OCI-LY7 (cell line): ENCODE measurements around the gene THAP12. TPM values are rescaled to one million over a fixed set of nuclear protein-coding genes. Genes with fewer than 3 reads are reported as not detected.

Experiments
- BruUV-seq: library from RNA; stranded (reverse); fragments of 400-500 nt; replicated peaks from 2 replicates; lab custom pipeline; 2021; lab: Mats Ljungman, UMichigan
- CTCF ChIA-PET: fragments of 300-600 bp; sonication (Branson Sonifier 250); formaldehyde crosslinking; loops from one replicate; lab custom pipeline; 2022; ENCODE audit warnings: antibody characterized with exemption; ENCODE audit not compliant: unreplicated experiment; lab: Charles Lee
- POLR2A ChIA-PET: fragments of 300-600 bp; sonication (Branson Sonifier 250); formaldehyde crosslinking; loops from one replicate; lab custom pipeline; 2022; ENCODE audit warnings: antibody characterized with exemption; lab: Charles Lee
- DNase-seq: peaks from one replicate; pipeline ENCODE4 v3.0.0-alpha.2; 2015; ENCODE audit warnings: low spot score
- H2AFZ ChIP-seq: fragments of 200-600 bp; sonication (generic), shearing (Covaris generic); 2 replicates; pipeline ENCODE4 v1.6.1; 2014; ENCODE audit warnings: mild to moderate bottlenecking, antibody characterized with exemption, low read length, moderate library complexity
- H3K27ac ChIP-seq: fragments of 200-600 bp; sonication (generic); 2 replicates; pipeline ENCODE4 v1.5.1; 2014; ENCODE audit warnings: mixed run types, low read depth, mild to moderate bottlenecking, moderate library complexity, low read length, inconsistent platforms; ENCODE audit not compliant: poor library complexity, severe bottlenecking
- H3K36me3 ChIP-seq: fragments of 200-600 bp; sonication (generic); 2 replicates; pipeline ENCODE4 v1.6.1; 2014; ENCODE audit warnings: mild to moderate bottlenecking, antibody characterized with exemption, low read length, moderate library complexity, mixed read lengths; ENCODE audit not compliant: insufficient read depth
- H3K4me1 ChIP-seq: fragments of 200-600 bp; sonication (generic); 2 replicates; pipeline ENCODE4 v1.5.1; 2014; ENCODE audit warnings: mild to moderate bottlenecking, low read length; ENCODE audit not compliant: insufficient read depth, poor library complexity, severe bottlenecking
- H3K4me2 ChIP-seq: fragments of 200-600 bp; sonication (generic); 2 replicates; pipeline ENCODE4 v1.6.1; 2014; ENCODE audit warnings: mild to moderate bottlenecking, low read length
- H3K4me3 ChIP-seq: fragments of 200-600 bp; sonication (generic); 2 replicates; pipeline ENCODE4 v1.5.1; 2014; ENCODE audit warnings: mild to moderate bottlenecking, low read depth, low read length; ENCODE audit not compliant: poor library complexity, severe bottlenecking
- H3K79me2 ChIP-seq: fragments of 200-600 bp; sonication (generic); 2 replicates; pipeline ENCODE4 v1.6.1; 2016; ENCODE audit warnings: low read depth, mild to moderate bottlenecking, low read length, moderate library complexity, mixed read lengths; ENCODE audit not compliant: insufficient read depth
- H3K9me2 ChIP-seq: fragments of 200-600 bp; sonication (generic); 2 replicates; pipeline ENCODE4 v1.6.1; 2016; ENCODE audit warnings: mild to moderate bottlenecking, low read length, mixed read lengths; ENCODE audit not compliant: insufficient read depth
- H3K9me3 ChIP-seq: fragments of 200-600 bp; sonication (generic); 2 replicates; pipeline ENCODE4 v1.6.1; 2014; ENCODE audit warnings: mild to moderate bottlenecking, mixed run types, low read length, mixed read lengths
- H4K20me1 ChIP-seq: fragments of 200-600 bp; sonication (generic); 2 replicates; pipeline ENCODE4 v1.6.1; 2014; ENCODE audit warnings: mild to moderate bottlenecking, antibody characterized with exemption, low read length, moderate library complexity, mixed read lengths; ENCODE audit not compliant: insufficient read depth
- CTCF ChIP-seq: fragments of 200-600 bp; sonication (generic); conservative IDR thresholded peaks from 2 replicates; pipeline ENCODE4 v1.5.1; 2014; ENCODE audit warnings: mild to moderate bottlenecking, antibody characterized with exemption, low read length, moderate library complexity, mixed read lengths
- EZH2phosphoT487 ChIP-seq: fragments of 200-600 bp; sonication (generic); IDR thresholded peaks from 2 replicates; pipeline ENCODE4 v1.6.1; 2018; ENCODE audit warnings: low read depth, borderline replicate concordance, mild to moderate bottlenecking, mixed run types, antibody characterized with exemption, low read length, moderate library complexity, mixed read lengths
- intact Hi-C: fragments of 100-400 bp; cut with micrococcal nuclease; formaldehyde crosslinking; loops from one replicate; pipeline ENCODE4 v1.10.0; 2022; ENCODE audit not compliant: unreplicated experiment
- total RNA-seq, 2 experiments: library from RNA; depleted of rRNA in 1 of 2; stranded (reverse); fragments of >200 nt in 1 of 2; shearing (Covaris generic) in 1 of 2; gene quantifications; 2 replicates each; pipeline ENCODE4 v1.2.3, GENCODE V29; 2014 to 2022

THAP12 gene
- total RNA-seq, 2 experiments from 2014 or later, result 55.7 to 74.7 TPM

GRCh38 chr11:76322942-76323341 is 58.0 kb downstream of the THAP12 start:
- POLR2A ChIA-PET, result no interaction called here
- BruUV-seq, result no TSS peak
- H3K79me2 ChIP-seq, result no peaks in the 10 kb centered on the region

GRCh38 chr11:76322540-76322939 is 58.4 kb downstream of the THAP12 start:
- Histone ChIP-seq H3K36me3 (no peaks in the 10 kb centered on the region), H2AFZ (no peak overlapping the region), H3K4me2 (no peak overlapping the region), H3K9me2 (no peaks in the 10 kb centered on the region), H4K20me1 (no peaks in the 10 kb centered on the region), H3K9me3 (no peaks in the 10 kb centered on the region), H3K27ac (no peak overlapping the region), H3K79me2 (no peaks in the 10 kb centered on the region), H3K4me3 (no peak overlapping the region), H3K4me1 (no peaks in the 10 kb centered on the region)
- ChIA-PET CTCF (no interaction called here), POLR2A (no interaction called here)
- intact Hi-C loops, result no loop called here
- no peak for TF ChIP-seq EZH2phosphoT487
- TF ChIP-seq CTCF, result no peak
- DNase-seq, result no peak
- BruUV-seq, result no TSS peak

More at GRCh38 chr11:76322942-76323341, 58.0 kb downstream of the THAP12 start:
- intact Hi-C loops, result no loop called here
- Histone ChIP-seq H4K20me1 (no peaks in the 10 kb centered on the region), H3K36me3 (no peaks in the 10 kb centered on the region), H2AFZ (no peak overlapping the region), H3K4me1 (no peaks in the 10 kb centered on the region), H3K27ac (no peak overlapping the region), H3K4me3 (no peak overlapping the region), H3K9me2 (no peaks in the 10 kb centered on the region), H3K4me2 (no peak overlapping the region), H3K9me3 (no peaks in the 10 kb centered on the region)
- CTCF ChIA-PET, result no interaction called here
- no peak for DNase-seq
- TF ChIP-seq CTCF, result no peak
- TF ChIP-seq EZH2phosphoT487, result no peak

- POLR2A ChIA-PET, result interaction anchor here (0.6 kb wide), 1 partner anchor 33 kb away, joined by 4 read pairs; no protein-coding TSS in a partner anchor
- no peak overlapping the region for H3K4me3 ChIP-seq
These were observed 59.0 kb downstream of the THAP12 start for GRCh38 chr11:76321820-76322524.

More at GRCh38 chr11:76321820-76322524, 59.0 kb downstream of the THAP12 start:
- Histone ChIP-seq H3K4me1 (no peaks in the 10 kb centered on the region), H3K36me3 (no peaks in the 10 kb centered on the region), H3K4me2 (no peak overlapping the region), H3K79me2 (no peaks in the 10 kb centered on the region), H4K20me1 (no peaks in the 10 kb centered on the region), H3K27ac (no peak overlapping the region), H3K9me3 (no peaks in the 10 kb centered on the region), H3K9me2 (no peaks in the 10 kb centered on the region), H2AFZ (no peak overlapping the region)
- no TSS peak for BruUV-seq
- no peak for TF ChIP-seq CTCF
- no peak for TF ChIP-seq EZH2phosphoT487
- intact Hi-C loops, result no loop called here
- CTCF ChIA-PET, result no interaction called here
- DNase-seq, result no peak
